Measurements from ENCODE around the gene KCNMB2.

Gene KCNMB2

GRCh38 chr3:178875157-178875556 lies 338.9 kb downstream of the KCNMB2 start:
- no peak overlapping the region for H3K4me3 ChIP-seq (replicated peaks; ENCODE audit: insufficient read depth, low read length)
- no peaks in the 10 kb centered on the region for H3K27me3 ChIP-seq (ENCODE audit: insufficient read depth, poor library complexity, severe bottlenecking)
- H3K27ac ChIP-seq (replicated peaks) = no peak overlapping the region
- DNase-seq (ENCODE audit: low read depth in 1 of 2, low spot score in 1 of 2) = no peak
- TF ChIP-seq POLR2AphosphoS5 (IDR thresholded peaks at IDR 0.05; ENCODE audit: low read depth) = no peak
- TF ChIP-seq REST (IDR thresholded peaks at IDR 0.05; ENCODE audit: insufficient replicate concordance, low read depth) = no peak
- no peak for TF ChIP-seq GABPA (IDR thresholded peaks at IDR 0.05; ENCODE audit: low read depth)
- no peak for TF ChIP-seq CTCF (IDR thresholded peaks at IDR 0.05; ENCODE audit: insufficient read depth, low read length)
- TF ChIP-seq SPI1 (IDR thresholded peaks at IDR 0.05; ENCODE audit: borderline replicate concordance, low read depth) = no peak

- no peak for TF ChIP-seq GABPA (IDR thresholded peaks at IDR 0.05; ENCODE audit: low read depth)
- TF ChIP-seq REST (IDR thresholded peaks at IDR 0.05; ENCODE audit: insufficient replicate concordance, low read depth) = no peak
- TF ChIP-seq POLR2AphosphoS5 (IDR thresholded peaks at IDR 0.05; ENCODE audit: low read depth) = no peak
- TF ChIP-seq SPI1 (IDR thresholded peaks at IDR 0.05; ENCODE audit: borderline replicate concordance, low read depth) = no peak
- no peak for TF ChIP-seq CTCF (IDR thresholded peaks at IDR 0.05; ENCODE audit: insufficient read depth, low read length)
- H3K4me3 ChIP-seq (replicated peaks; ENCODE audit: insufficient read depth, low read length) = no peak overlapping the region
- no peaks in the 10 kb centered on the region for H3K27me3 ChIP-seq (ENCODE audit: insufficient read depth, poor library complexity, severe bottlenecking)
- no peak for DNase-seq (ENCODE audit: low read depth in 1 of 2, low spot score in 1 of 2)
- H3K27ac ChIP-seq (replicated peaks) = no peak overlapping the region
These were observed 339.6 kb downstream of the KCNMB2 start for GRCh38 chr3:178875836-178876235.

- Histone ChIP-seq H3K4me3 (replicated peaks; ENCODE audit: insufficient read depth, low read length) (no peak overlapping the region), H3K27ac (replicated peaks) (no peak overlapping the region), H3K27me3 (ENCODE audit: insufficient read depth, poor library complexity, severe bottlenecking) (no peaks in the 10 kb centered on the region)
- no peak for TF ChIP-seq CTCF (IDR thresholded peaks at IDR 0.05; ENCODE audit: insufficient read depth, low read length)
- no peak for TF ChIP-seq GABPA (IDR thresholded peaks at IDR 0.05; ENCODE audit: low read depth)
- TF ChIP-seq POLR2AphosphoS5 (IDR thresholded peaks at IDR 0.05; ENCODE audit: low read depth) = no peak
- no peak for TF ChIP-seq SPI1 (IDR thresholded peaks at IDR 0.05; ENCODE audit: borderline replicate concordance, low read depth)
- TF ChIP-seq REST (IDR thresholded peaks at IDR 0.05; ENCODE audit: insufficient replicate concordance, low read depth) = no peak
- no peak for DNase-seq (ENCODE audit: low read depth in 1 of 2, low spot score in 1 of 2)
These were observed 344.0 kb downstream of the KCNMB2 start for GRCh38 chr3:178880274-178880673.

All from HL-60 (cell line).